Muscle of back (tissue), 11 donors: ENCODE data around the gene EP400. TPM values are rescaled to one million over a fixed set of nuclear protein-coding genes. Genes with fewer than 3 reads are reported as not detected.

ENCODE experiments used
- DNase-seq, 3 donors: peaks; one replicate each; pipeline versions ENCODE4 v3.0.0 to v3.0.0-alpha.2; 2013
- polyA plus RNA-seq, 10 donors: library from polyadenylated mRNA; unstranded; fragments of 120-200 nt; gene quantifications; one replicate each; pipeline ENCODE4 v1.2.1, GENCODE V29; 2013; ENCODE audit not compliant: insufficient read length in 10 of 10

The EP400 gene
- polyA plus RNA-seq, 10 donors, result 18.9 to 31.9 (median 23.4) TPM

- no peak for DNase-seq
These were observed 167.2 kb downstream of the EP400 start for GRCh38 chr12:132116709-132117557.

- no peak for DNase-seq
These were observed 167.8 kb downstream of the EP400 start for GRCh38 chr12:132117558-132117875.

GRCh38 chr12:132118876-132119275 is 169.1 kb downstream of the EP400 start:
- no peak for DNase-seq

- DNase-seq, result no peak
These were observed 171.5 kb downstream of the EP400 start for GRCh38 chr12:132121283-132121682.

GRCh38 chr12:132123970-132124765 is 174.4 kb downstream of the EP400 start:
- DNase-seq, result no peak

- no peak for DNase-seq
These were observed 175.2 kb downstream of the EP400 start for GRCh38 chr12:132124766-132125425.

GRCh38 chr12:132125736-132126135 is 176.0 kb downstream of the EP400 start:
- DNase-seq, result no peak

GRCh38 chr12:132127041-132127440 is 177.3 kb downstream of the EP400 start:
- no peak for DNase-seq

- no peak for DNase-seq
These were observed 179.3 kb downstream of the EP400 start for GRCh38 chr12:132129007-132129406.

GRCh38 chr12:132130690-132131089 is 180.9 kb downstream of the EP400 start:
- no peak for DNase-seq

Other genes with a start within 250 kb of the EP400 start
- gene SFSWAP, start 238.9 kb upstream of the EP400 start, polyA plus RNA-seq, result 10 to 100 TPM; 24.5 to 45.6 (median 30.9) TPM
- 10 to 100 TPM in 1 of 10 donors, 1 to 10 TPM in 9; 3.3 to 10.2 (median 5.1) TPM for gene MMP17, start 121.5 kb upstream of the EP400 start, polyA plus RNA-seq
- gene ULK1, start 55.3 kb upstream of the EP400 start, polyA plus RNA-seq, result 10 to 100 TPM; 15.0 to 26.0 (median 18.4) TPM
- 10 to 100 TPM in 7 of 10 donors, 1 to 10 TPM in 3; 7.1 to 14.1 (median 11.7) TPM for gene PUS1, start 20.7 kb upstream of the EP400 start, polyA plus RNA-seq
- gene DDX51, start 194.4 kb downstream of the EP400 start, polyA plus RNA-seq, result 10 to 100 TPM in 8 of 10 donors, 1 to 10 TPM in 2; 7.0 to 19.3 (median 13.2) TPM
- gene NOC4L, start 194.5 kb downstream of the EP400 start, polyA plus RNA-seq, result 10 to 100 TPM in 6 of 10 donors, 1 to 10 TPM in 4; 7.6 to 15.2 (median 10.7) TPM